Aorta (tissue), 5 donors: ENCODE measurements around the gene CEND1. TPM values are rescaled to one million over a fixed set of nuclear protein-coding genes. Genes with fewer than 3 reads are reported as not detected.
A peak's percentile ranks its signal among the peaks of the same experiment; 100 is the strongest.

Experiments
- ATAC-seq: fragments of 200-7000 bp; cut with Tn5 transposase; one replicate; pipeline ENCODE4 v1.9.1; 2022; ENCODE audit warnings: moderate library complexity; ENCODE audit not compliant: low FRiP score
- DNase-seq, 2 donors: peaks; one replicate each; pipeline ENCODE4 v3.0.0-alpha.2; 2020
- H3K27ac ChIP-seq, 2 donors: one replicate each; pipeline ENCODE4 v1.5.1; 2013; ENCODE audit warnings: low read length in 2 of 2, mild to moderate bottlenecking in 2 of 2, moderate library complexity in 2 of 2, control low read depth in 1 of 2, inconsistent platforms in 1 of 2, low read depth in 1 of 2
- H3K27me3 ChIP-seq, 2 donors: one replicate each; pipeline ENCODE4 v1.6.1; 2013; ENCODE audit warnings: control low read depth in 1 of 2, low read length in 1 of 2, mild to moderate bottlenecking in 1 of 2, moderate library complexity in 1 of 2; ENCODE audit not compliant: insufficient read depth in 2 of 2, control insufficient read depth in 1 of 2
- H3K36me3 ChIP-seq, 2 donors: one replicate each; pipeline ENCODE4 v1.6.1; 2013; ENCODE audit warnings: control low read depth in 1 of 2, low read length in 1 of 2, mild to moderate bottlenecking in 1 of 2; ENCODE audit not compliant: insufficient read depth in 2 of 2, control insufficient read depth in 1 of 2
- H3K4me1 ChIP-seq, 2 donors: one replicate each; pipeline ENCODE4 v1.6.1; 2013; ENCODE audit warnings: low read length in 2 of 2, control low read depth in 1 of 2, mild to moderate bottlenecking in 1 of 2, moderate library complexity in 1 of 2; ENCODE audit not compliant: insufficient read depth in 2 of 2, control insufficient read depth in 1 of 2
- H3K4me3 ChIP-seq, 2 donors: one replicate each; pipeline ENCODE4 v1.5.1; 2013; ENCODE audit warnings: low read length in 2 of 2, control low read depth in 1 of 2, mild to moderate bottlenecking in 1 of 2
- H3K9me3 ChIP-seq: one replicate; pipeline ENCODE4 v1.6.1; 2013; ENCODE audit warnings: mild to moderate bottlenecking, low read length; ENCODE audit not compliant: control insufficient read depth
- WGBS, 2 donors: extraction: QIAGEN DNeasy Blood & Tissue Kit; methylation state at CpG; one replicate each; pipeline ENCODE4 v1.1.7; 2013; 5-methylcytosine and 5-hydroxymethylcytosine counted together
- intact Hi-C, 2 donors: fragments of 100-400 bp; cut with DNase I; formaldehyde crosslinking; loops; one replicate each; pipeline versions ENCODE4 v1.14.2 to v1.15.0; 2022
- polyA plus RNA-seq, 2 donors: library from polyadenylated mRNA; stranded (reverse); fragments of 200-250 nt; gene quantifications; one replicate each; pipeline ENCODE4 v1.2.3, GENCODE V29; 2013
- total RNA-seq, 2 donors: library from RNA; stranded (reverse); fragmentation: NEBNext Ultra II Directional; extraction: Animal tissue kit (Norgen Biotek cat#: 25700); gene quantifications; one replicate each; pipeline ENCODE4 v1.2.1, GENCODE V29; 2021
- donor health status: healthy with polysubstance abuse.
- donor health status: Bipolar disorder and iron deficiency.
- donor health status: DM: no; HTN: no; CAD: no.
- donor health status: DM: no; HTN: no; CAD: no.
- donor health status: DM: yes; HTN: yes; CAD: no.

The CEND1 gene
- total and polyA plus RNA-seq, 4 donors, result 0.10 TPM; not detected in 3

GRCh38 chr11:776561-777287, 13.2 kb downstream of the CEND1 start:
- peak; percentile 58 to 80 for DNase-seq
- peak; percentile 26 for ATAC-seq
- intact Hi-C loops, result loop anchor here in 1 of 2 donors (10.0 kb wide), 1 partner anchor 222 kb away; no protein-coding TSS in a partner anchor
- Histone ChIP-seq H3K4me3 (peak overlapping the region; percentile 59 to 62), H3K9me3 (no peaks in the 10 kb centered on the region), H3K4me1 (no peaks in the 10 kb centered on the region), H3K36me3 (no peaks in the 10 kb centered on the region), H3K27me3 (no peaks in the 10 kb centered on the region), H3K27ac (no peak overlapping the region)
- 0 to 2% methylated on average over 41 to 65 of the region's 65 CpGs for WGBS, 2 donors

- DNase-seq (no peak), ATAC-seq (no peak)
- intact Hi-C loops, result loop anchor here in 1 of 2 donors (10.0 kb wide), 1 partner anchor 221 kb away; no protein-coding TSS in a partner anchor
- Histone ChIP-seq H3K9me3 (no peaks in the 10 kb centered on the region), H3K27ac (no peak overlapping the region), H3K4me3 (peak overlapping the region in 1 of 2 donors; percentile 62), H3K4me1 (no peaks in the 10 kb centered on the region), H3K27me3 (no peaks in the 10 kb centered on the region), H3K36me3 (no peaks in the 10 kb centered on the region)
- 33 to 34% methylated on average over 11 of the region's 11 CpGs for WGBS, 2 donors
Observed at GRCh38 chr11:776263-776560, 13.7 kb downstream of the CEND1 start.

- Histone ChIP-seq H3K36me3 (no peaks in the 10 kb centered on the region), H3K9me3 (no peaks in the 10 kb centered on the region), H3K4me3 (no peak overlapping the region), H3K4me1 (no peaks in the 10 kb centered on the region), H3K27ac (no peak overlapping the region), H3K27me3 (no peaks in the 10 kb centered on the region)
- intact Hi-C loops, result loop anchor here in 1 of 2 donors (10.0 kb wide), 1 partner anchor 220 kb away; no protein-coding TSS in a partner anchor
- 65% methylated on average over 20 of the region's 20 CpGs for WGBS, 2 donors
- no peak for ATAC-seq
- DNase-seq, result peak; percentile 44 to 76
Observed at GRCh38 chr11:774873-775592, 14.9 kb downstream of the CEND1 start.

- intact Hi-C loops, result loop anchor here in 1 of 2 donors (10.0 kb wide), 1 partner anchor 219 kb away; no protein-coding TSS in a partner anchor
- H3K27me3 ChIP-seq, result no peaks in the 10 kb centered on the region
- H3K4me3 ChIP-seq, result no peak overlapping the region
- H3K27ac ChIP-seq, result no peak overlapping the region
- no peaks in the 10 kb centered on the region for H3K9me3 ChIP-seq
- no peak for ATAC-seq
- H3K4me1 ChIP-seq, result no peaks in the 10 kb centered on the region
- DNase-seq, result peak; percentile 47 to 69
- H3K36me3 ChIP-seq, result no peaks in the 10 kb centered on the region
- WGBS, 2 donors, result 90 to 91% methylated on average over 9 of the region's 9 CpGs
Observed at GRCh38 chr11:773830-774229, 16.1 kb downstream of the CEND1 start.

- Histone ChIP-seq H3K4me1 (no peaks in the 10 kb centered on the region), H3K36me3 (no peaks in the 10 kb centered on the region), H3K9me3 (no peaks in the 10 kb centered on the region), H3K27ac (no peak overlapping the region), H3K4me3 (no peak overlapping the region), H3K27me3 (no peaks in the 10 kb centered on the region)
- ATAC-seq (no peak), DNase-seq (peak; percentile 38 to 66)
- intact Hi-C loops, result loop anchor here in 1 of 2 donors (10.0 kb wide), 1 partner anchor 219 kb away; no protein-coding TSS in a partner anchor
- WGBS, 2 donors, result 86 to 91% methylated on average over 5 of the region's 5 CpGs
Observed at GRCh38 chr11:773425-773824, 16.5 kb downstream of the CEND1 start.

GRCh38 chr11:772429-773390, 17.2 kb downstream of the CEND1 start:
- ATAC-seq, result no peak
- WGBS, 2 donors, result 71 to 72% methylated on average over 34 of the region's 34 CpGs
- H3K36me3 ChIP-seq, result no peaks in the 10 kb centered on the region

GRCh38 chr11:771617-772204, 18.2 kb downstream of the CEND1 start:
- Histone ChIP-seq H3K27me3 (no peaks in the 10 kb centered on the region), H3K9me3 (no peaks in the 10 kb centered on the region), H3K4me3 (no peak overlapping the region), H3K4me1 (no peaks in the 10 kb centered on the region), H3K27ac (no peak overlapping the region), H3K36me3 (no peaks in the 10 kb centered on the region)
- WGBS, 2 donors, result 79 to 80% methylated on average over 15 of the region's 15 CpGs
- DNase-seq, result peak in 1 of 2 donors; percentile 46
- no peak for ATAC-seq
- intact Hi-C loops, result loop anchor here in 1 of 2 donors (10.0 kb wide), 1 partner anchor 217 kb away; no protein-coding TSS in a partner anchor

More at GRCh38 chr11:772429-773390, 17.2 kb downstream of the CEND1 start:
- peak; percentile 44 to 75 for DNase-seq
- intact Hi-C loops, result loop anchor here in 1 of 2 donors (10.0 kb wide), 1 partner anchor 218 kb away; no protein-coding TSS in a partner anchor
- Histone ChIP-seq H3K9me3 (no peaks in the 10 kb centered on the region), H3K4me3 (no peak overlapping the region), H3K27me3 (no peaks in the 10 kb centered on the region), H3K27ac (no peak overlapping the region), H3K4me1 (no peaks in the 10 kb centered on the region)
